Measurements from ENCODE around the gene KIF15.
"Not testable (repeated sequence)": the region's sequence is repeated elsewhere in the genome, so short reads cannot be mapped to it uniquely, and the experiment has no call there.

Gene KIF15

DNA sequence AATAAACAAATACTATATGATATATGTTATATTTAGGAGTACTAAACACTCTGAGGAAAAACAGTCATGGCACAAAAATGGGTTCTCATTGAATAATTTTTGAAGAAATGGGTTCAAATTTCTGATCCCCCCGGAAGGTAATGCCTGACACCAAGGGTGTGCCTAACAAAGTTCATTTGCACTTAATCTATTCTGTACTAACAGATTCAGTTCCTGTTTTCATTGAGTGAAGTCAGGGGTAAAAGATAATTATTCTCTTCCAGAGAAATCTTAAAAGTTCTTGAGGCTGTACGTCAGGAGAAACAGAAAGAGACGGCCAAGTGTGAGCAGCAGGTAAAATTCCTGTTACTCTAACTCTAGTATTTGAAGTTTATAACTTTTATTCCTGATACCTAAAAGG lies 65.6 kb downstream of the KIF15 start:
- FAIRE-seq (peak; percentile 21), DNase-seq (ENCODE audit: insufficient read length) (no peak)
- TF ChIP-seq POLR2AphosphoS5 (IDR thresholded peaks at IDR 0.05; ENCODE audit: low read depth, low read length): no peak
- no peak for TF ChIP-seq TAF1 (IDR thresholded peaks at IDR 0.05; ENCODE audit: borderline replicate concordance, low read depth, low read length)
- no peak for TF ChIP-seq POLR2A (IDR thresholded peaks at IDR 0.05; ENCODE audit: low read depth, low read length)

DNA sequence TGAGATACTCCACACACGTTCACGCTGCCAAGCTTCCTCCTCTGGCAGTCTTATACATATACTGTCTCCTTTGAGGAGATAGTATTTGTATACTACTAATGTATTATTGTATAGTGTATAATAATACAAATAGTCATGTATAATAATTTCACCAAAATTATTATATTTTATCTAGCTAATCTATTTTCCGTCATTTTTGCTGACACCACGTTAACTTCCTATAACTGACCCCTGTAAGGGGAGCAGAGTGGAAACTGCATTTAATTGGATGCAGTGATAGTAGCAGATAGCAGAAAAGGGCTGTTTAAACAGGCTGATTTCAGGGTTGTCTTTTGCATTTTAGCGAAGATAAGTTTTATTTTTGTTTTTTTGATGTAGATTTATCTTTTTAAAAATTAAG lies 69.6 kb downstream of the KIF15 start:
- DNase-seq (ENCODE audit: insufficient read length) (no peak), FAIRE-seq (no peak)
- TF ChIP-seq POLR2AphosphoS5 (IDR thresholded peaks at IDR 0.05; ENCODE audit: low read depth, low read length) (no peak), POLR2A (IDR thresholded peaks at IDR 0.05; ENCODE audit: low read depth, low read length) (no peak), TAF1 (IDR thresholded peaks at IDR 0.05; ENCODE audit: borderline replicate concordance, low read depth, low read length) (no peak)

DNA sequence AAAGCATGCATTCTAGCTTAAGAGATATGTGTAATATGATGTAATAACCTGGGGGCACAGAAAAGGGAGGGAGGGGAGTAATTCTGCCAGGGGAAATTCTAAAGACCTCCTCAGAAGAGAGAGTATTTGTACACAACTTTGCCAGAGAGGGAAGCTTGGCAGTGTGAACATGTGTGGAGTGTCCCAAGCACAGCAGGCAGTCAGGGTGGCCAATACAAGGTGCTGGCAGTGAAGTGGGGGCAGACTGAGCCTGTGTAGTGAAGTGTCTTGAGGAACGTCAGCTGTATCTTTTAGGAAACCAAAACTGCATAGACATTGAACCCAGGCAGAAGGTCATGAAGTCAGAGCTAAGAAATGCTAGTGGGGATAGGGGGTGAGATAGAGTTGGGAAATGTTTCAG lies 70.4 kb downstream of the KIF15 start:
- FAIRE-seq (no peak), DNase-seq (ENCODE audit: insufficient read length) (no peak)
- TF ChIP-seq POLR2A (IDR thresholded peaks at IDR 0.05; ENCODE audit: low read depth, low read length) (no peak), TAF1 (IDR thresholded peaks at IDR 0.05; ENCODE audit: borderline replicate concordance, low read depth, low read length) (no peak)

GRCh38 chr3:44832965-44833364 lies 71.4 kb downstream of the KIF15 start:
- TF ChIP-seq POLR2AphosphoS5 (IDR thresholded peaks at IDR 0.05; ENCODE audit: low read depth, low read length) (no peak), TAF1 (IDR thresholded peaks at IDR 0.05; ENCODE audit: borderline replicate concordance, low read depth, low read length) (no peak), POLR2A (IDR thresholded peaks at IDR 0.05; ENCODE audit: low read depth, low read length) (no peak)
- no peak for DNase-seq (ENCODE audit: insufficient read length)
- no peak for FAIRE-seq

DNA sequence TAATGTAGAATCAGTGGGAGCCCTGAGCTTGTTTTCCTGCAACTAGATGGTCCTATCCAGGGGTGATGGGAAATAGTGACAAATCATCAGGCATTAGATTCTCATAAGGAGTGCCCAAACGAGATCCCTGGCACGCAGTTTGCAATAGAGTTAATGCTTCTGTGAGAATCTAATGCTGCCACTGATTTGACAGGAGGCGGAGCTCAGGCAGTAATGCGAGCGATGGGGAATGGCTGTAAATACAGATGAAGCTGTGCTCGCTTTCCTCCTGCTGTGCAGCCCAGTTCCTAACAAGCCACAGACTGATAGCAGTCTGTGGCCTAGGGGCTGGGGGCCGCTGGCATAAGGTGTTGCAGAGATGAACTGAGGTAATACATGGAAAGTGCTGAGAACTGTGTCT lies 71.8 kb downstream of the KIF15 start:
- TF ChIP-seq POLR2A (IDR thresholded peaks at IDR 0.05; ENCODE audit: low read depth, low read length): no peak
- TF ChIP-seq TAF1 (IDR thresholded peaks at IDR 0.05; ENCODE audit: borderline replicate concordance, low read depth, low read length): no peak
- TF ChIP-seq POLR2AphosphoS5 (IDR thresholded peaks at IDR 0.05; ENCODE audit: low read depth, low read length): no peak
- FAIRE-seq: no peak

DNA sequence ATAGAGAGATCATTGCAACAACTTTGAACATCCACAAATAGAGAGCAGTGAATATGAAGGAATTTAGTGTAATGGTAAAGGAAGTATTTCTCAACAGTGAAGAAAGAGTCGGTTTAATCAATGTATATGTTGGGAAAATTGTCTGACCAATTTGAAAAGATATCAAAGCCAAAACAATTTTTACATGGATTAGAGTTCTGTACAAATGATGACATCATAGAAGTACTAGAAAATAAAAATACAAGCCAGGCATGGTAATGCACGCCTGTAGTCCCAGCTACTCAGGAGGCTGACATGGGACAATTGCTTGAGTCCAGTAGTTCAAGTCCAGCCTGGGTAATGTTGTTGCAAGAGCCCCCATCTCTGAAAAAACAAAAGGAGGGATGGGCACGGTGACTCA lies 74.1 kb downstream of the KIF15 start:
- TF ChIP-seq POLR2AphosphoS5 (IDR thresholded peaks at IDR 0.05; ENCODE audit: low read depth, low read length) (no peak), POLR2A (IDR thresholded peaks at IDR 0.05; ENCODE audit: low read depth, low read length) (no peak), TAF1 (IDR thresholded peaks at IDR 0.05; ENCODE audit: borderline replicate concordance, low read depth, low read length) (no peak)
- DNase-seq (ENCODE audit: insufficient read length): no peak
- FAIRE-seq: no peak

More for the DNA sequence above, 71.8 kb downstream of the KIF15 start:
- no peak for DNase-seq (ENCODE audit: insufficient read length)

- TF ChIP-seq TAF1 (IDR thresholded peaks at IDR 0.05; ENCODE audit: borderline replicate concordance, low read depth, low read length) (no peak), POLR2AphosphoS5 (IDR thresholded peaks at IDR 0.05; ENCODE audit: low read depth, low read length) (no peak), POLR2A (IDR thresholded peaks at IDR 0.05; ENCODE audit: low read depth, low read length) (no peak)
- no peak for FAIRE-seq
- DNase-seq (ENCODE audit: insufficient read length): no peak
Observed at GRCh38 chr3:44842376-44842775, 80.8 kb downstream of the KIF15 start.

DNA sequence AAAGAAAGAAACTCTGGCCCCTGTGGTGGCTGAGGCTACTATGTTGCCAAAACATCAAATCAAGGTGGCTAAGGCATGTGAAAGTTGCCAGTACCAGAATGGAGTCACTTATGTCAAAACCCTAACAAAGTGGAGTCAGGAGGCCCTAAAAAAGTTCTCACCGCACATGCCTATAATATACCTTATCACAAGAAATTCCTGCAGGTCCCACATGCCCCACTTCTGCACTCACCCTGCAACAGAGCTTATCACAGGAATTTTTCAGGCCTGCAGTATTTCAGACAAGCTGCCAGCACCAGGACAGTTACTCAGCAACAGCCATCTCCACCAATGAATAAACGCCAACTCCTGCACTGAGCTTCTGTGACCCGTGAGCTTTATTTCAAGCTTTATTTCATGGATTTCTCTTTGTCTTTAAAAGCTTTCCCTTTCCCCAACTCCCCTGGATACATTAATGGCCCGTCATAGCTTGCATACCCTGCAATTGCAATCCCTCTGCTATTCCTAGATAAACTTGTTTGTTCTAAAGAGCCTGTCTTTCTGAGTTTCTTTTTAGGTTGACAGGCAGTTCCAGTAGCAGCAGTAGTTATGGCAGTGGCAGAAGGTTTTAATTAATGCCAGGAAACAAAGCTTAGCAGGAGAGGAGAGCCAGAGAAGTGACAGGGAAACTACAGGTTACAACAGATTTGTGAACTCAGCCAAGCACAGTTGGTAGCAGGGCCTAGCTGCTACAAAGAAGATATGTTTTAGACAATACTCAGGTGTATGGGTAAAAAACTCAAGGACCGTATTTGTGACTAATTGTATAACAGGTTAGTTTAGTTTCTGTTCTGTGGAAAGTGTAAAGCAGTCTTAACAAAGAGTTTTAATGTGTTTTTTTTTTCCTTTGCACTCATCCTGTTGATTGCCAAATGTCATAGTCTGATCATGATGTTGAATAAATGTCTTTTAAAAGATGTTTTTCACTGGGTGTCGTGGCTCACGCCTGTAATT lies 84.2 kb downstream of the KIF15 start:
- TF ChIP-seq POLR2A (IDR thresholded peaks at IDR 0.05; ENCODE audit: low read depth, low read length) (no peak), TAF1 (IDR thresholded peaks at IDR 0.05; ENCODE audit: borderline replicate concordance, low read depth, low read length) (no peak), POLR2AphosphoS5 (IDR thresholded peaks at IDR 0.05; ENCODE audit: low read depth, low read length) (no peak)
- DNase-seq (ENCODE audit: insufficient read length) (no peak), FAIRE-seq (no peak)

- no peak for FAIRE-seq
- TF ChIP-seq POLR2A (IDR thresholded peaks at IDR 0.05; ENCODE audit: low read depth, low read length) (no peak), POLR2AphosphoS5 (IDR thresholded peaks at IDR 0.05; ENCODE audit: low read depth, low read length) (no peak), TAF1 (IDR thresholded peaks at IDR 0.05; ENCODE audit: borderline replicate concordance, low read depth, low read length) (no peak)
- DNase-seq (ENCODE audit: insufficient read length): no peak
Observed at GRCh38 chr3:44848634-44849033, 87.0 kb downstream of the KIF15 start.

- DNase-seq (ENCODE audit: insufficient read length); FAIRE-seq: not testable (repeated sequence)
Observed at GRCh38 chr3:44856663-44857062, 95.1 kb downstream of the KIF15 start.

- no peak for TF ChIP-seq POLR2AphosphoS5 (IDR thresholded peaks at IDR 0.05; ENCODE audit: low read depth, low read length)
- no peak for TF ChIP-seq POLR2A (IDR thresholded peaks at IDR 0.05; ENCODE audit: low read depth, low read length)
- no peak for TF ChIP-seq TAF1 (IDR thresholded peaks at IDR 0.05; ENCODE audit: borderline replicate concordance, low read depth, low read length)
- DNase-seq (ENCODE audit: insufficient read length): no peak
- FAIRE-seq: no peak
Observed at GRCh38 chr3:44860117-44860516, 98.5 kb downstream of the KIF15 start.

Data from GM12892 (cell line).